Nephron (organoid): ENCODE measurements around the gene SEC22A.

Experiments used
- H3K27ac Mint-ChIP-seq, 3 experiments: 2 replicates each; pipeline ENCODE4 v1.8.0; 2020; ENCODE audit warnings: mixed read lengths in 3 of 3, mild to moderate bottlenecking in 2 of 3, moderate library complexity in 1 of 3
- H3K27me3 Mint-ChIP-seq: 2 replicates; pipeline ENCODE4 v1.8.0; 2021; ENCODE audit warnings: low read depth, mild to moderate bottlenecking, moderate library complexity, mixed read lengths
- H3K36me3 Mint-ChIP-seq: 2 replicates; pipeline ENCODE4 v1.8.0; 2020; ENCODE audit warnings: low read depth, mixed read lengths
- H3K4me1 Mint-ChIP-seq: 2 replicates; pipeline ENCODE4 v1.8.0; 2020; ENCODE audit warnings: mixed read lengths
- H3K4me3 Mint-ChIP-seq, 3 experiments: 2 replicates each; pipeline ENCODE4 v1.8.0; 2020; ENCODE audit warnings: mild to moderate bottlenecking in 3 of 3, mixed read lengths in 3 of 3, moderate library complexity in 2 of 3
- H3K9me3 Mint-ChIP-seq: 2 replicates; pipeline ENCODE4 v1.8.0; 2020; ENCODE audit warnings: mixed read lengths
- TF ChIP-seq, protein P1 (sequence below), 3 experiments: fragments of 200-600 bp; sonication (generic); IDR thresholded peaks; one replicate each; pipeline ENCODE4 v1.5.0; 2021; ENCODE audit warnings: antibody characterized with exemption in 3 of 3; ENCODE audit not compliant: unreplicated experiment in 3 of 3

Gene SEC22A

DNA sequence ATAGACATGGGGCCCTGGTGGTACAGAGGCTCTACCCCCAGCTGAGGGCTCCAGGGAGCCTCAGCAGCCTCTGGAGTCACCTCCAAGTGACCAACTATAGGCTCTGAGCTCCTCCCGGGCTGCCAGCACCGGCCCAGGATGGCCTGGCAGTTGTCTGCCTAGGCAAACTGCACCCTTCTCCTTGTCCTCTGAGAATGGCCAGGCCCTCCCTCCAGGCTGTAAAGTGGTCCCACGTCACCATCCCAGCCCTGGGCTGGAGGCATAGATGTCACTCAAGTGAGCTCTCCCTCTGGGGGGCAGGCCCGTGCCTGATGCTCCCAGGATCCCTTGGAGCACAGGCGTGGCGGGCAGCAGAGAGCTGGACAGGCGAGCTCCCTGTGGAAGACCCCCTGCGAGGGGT, 120.1 kb downstream of the SEC22A start:
- Mint-ChIP-seq H3K27ac (no peak overlapping the region), H3K4me3 (no peak overlapping the region), H3K27me3 (peaks cover 16% of the 10 kb centered on the region), H3K9me3 (no peaks in the 10 kb centered on the region), H3K36me3 (peaks cover 23% of the 10 kb centered on the region), H3K4me1 (peaks cover 12% of the 10 kb centered on the region)
- TF ChIP-seq, protein P1, sequence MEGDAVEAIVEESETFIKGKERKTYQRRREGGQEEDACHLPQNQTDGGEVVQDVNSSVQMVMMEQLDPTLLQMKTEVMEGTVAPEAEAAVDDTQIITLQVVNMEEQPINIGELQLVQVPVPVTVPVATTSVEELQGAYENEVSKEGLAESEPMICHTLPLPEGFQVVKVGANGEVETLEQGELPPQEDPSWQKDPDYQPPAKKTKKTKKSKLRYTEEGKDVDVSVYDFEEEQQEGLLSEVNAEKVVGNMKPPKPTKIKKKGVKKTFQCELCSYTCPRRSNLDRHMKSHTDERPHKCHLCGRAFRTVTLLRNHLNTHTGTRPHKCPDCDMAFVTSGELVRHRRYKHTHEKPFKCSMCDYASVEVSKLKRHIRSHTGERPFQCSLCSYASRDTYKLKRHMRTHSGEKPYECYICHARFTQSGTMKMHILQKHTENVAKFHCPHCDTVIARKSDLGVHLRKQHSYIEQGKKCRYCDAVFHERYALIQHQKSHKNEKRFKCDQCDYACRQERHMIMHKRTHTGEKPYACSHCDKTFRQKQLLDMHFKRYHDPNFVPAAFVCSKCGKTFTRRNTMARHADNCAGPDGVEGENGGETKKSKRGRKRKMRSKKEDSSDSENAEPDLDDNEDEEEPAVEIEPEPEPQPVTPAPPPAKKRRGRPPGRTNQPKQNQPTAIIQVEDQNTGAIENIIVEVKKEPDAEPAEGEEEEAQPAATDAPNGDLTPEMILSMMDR (IDR thresholded peaks at IDR 0.05; ENCODE audit: unreplicated experiment in 3 of 3), result no peak

DNA sequence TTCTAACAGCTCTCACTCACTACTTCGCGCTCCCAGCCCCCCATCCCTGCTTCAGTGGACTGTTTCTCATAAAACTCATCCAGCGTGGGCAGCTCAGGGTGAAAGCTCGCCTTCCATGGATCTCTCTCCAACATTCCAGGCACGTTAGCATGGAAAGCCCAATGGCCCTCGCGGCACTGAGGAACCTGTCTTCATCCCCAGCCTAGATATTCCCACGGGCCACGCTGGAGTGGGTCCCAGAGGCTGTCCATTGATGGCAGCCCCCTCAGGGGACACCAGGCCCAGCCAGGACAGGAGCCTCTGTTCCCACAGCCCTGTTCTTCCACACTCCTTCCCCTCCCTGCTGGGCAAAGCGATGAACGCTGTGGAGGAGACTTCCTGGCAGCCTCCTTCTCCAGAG, 121.1 kb downstream of the SEC22A start:
- no peak overlapping the region for H3K27ac Mint-ChIP-seq
- TF ChIP-seq, protein P1 (IDR thresholded peaks at IDR 0.05; ENCODE audit: unreplicated experiment in 3 of 3), result no peak
- peaks cover 17% of the 10 kb centered on the region for H3K36me3 Mint-ChIP-seq

More for the DNA sequence above, 121.1 kb downstream of the SEC22A start:
- Mint-ChIP-seq H3K9me3 (no peaks in the 10 kb centered on the region), H3K4me3 (no peak overlapping the region), H3K4me1 (peaks cover 12% of the 10 kb centered on the region), H3K27me3 (peaks cover 16% of the 10 kb centered on the region)
